Brain microvascular endothelial cell (primary cell): ENCODE measurements around the gene MUC2.

Experiments
- DNase-seq: peaks from one replicate; pipeline ENCODE4 v3.0.0-alpha.2; 2020
- H3K27ac ChIP-seq: fragments of 250-450 bp; sonication (Bioruptor Pico); 2 replicates; pipeline ENCODE4 v1.5.1; 2020; ENCODE audit warnings: mild to moderate bottlenecking, moderate library complexity
- H3K27me3 ChIP-seq: fragments of 250-450 bp; sonication (Bioruptor Pico); replicated peaks from 2 replicates; pipeline ENCODE4 v1.5.1; 2020; ENCODE audit warnings: mild to moderate bottlenecking
- H3K36me3 ChIP-seq: fragments of 250-450 bp; sonication (Bioruptor Pico); replicated peaks from 2 replicates; pipeline ENCODE4 v1.5.1; 2020; ENCODE audit warnings: mild to moderate bottlenecking
- H3K4me3 ChIP-seq: 2 replicates; pipeline ENCODE4 v1.5.1; 2011; ENCODE audit warnings: low read depth, mild to moderate bottlenecking, control low read depth, low read length, moderate library complexity
- in situ Hi-C: cut with HindIII; loops from 2 replicates; pipeline ENCODE4 v1.10.0; 2017; ENCODE audit warnings: low sequenced_read_pairs, low pct_ligation_motif_present
- TF ChIP-seq, protein P1 (sequence below): IDR thresholded peaks from 2 replicates; pipeline ENCODE4 v1.5.1; 2011; ENCODE audit warnings: low read depth, mild to moderate bottlenecking, moderate library complexity, low read length, control low read depth, inconsistent platforms; ENCODE audit errors: missing control alignments

Gene MUC2

DNA sequence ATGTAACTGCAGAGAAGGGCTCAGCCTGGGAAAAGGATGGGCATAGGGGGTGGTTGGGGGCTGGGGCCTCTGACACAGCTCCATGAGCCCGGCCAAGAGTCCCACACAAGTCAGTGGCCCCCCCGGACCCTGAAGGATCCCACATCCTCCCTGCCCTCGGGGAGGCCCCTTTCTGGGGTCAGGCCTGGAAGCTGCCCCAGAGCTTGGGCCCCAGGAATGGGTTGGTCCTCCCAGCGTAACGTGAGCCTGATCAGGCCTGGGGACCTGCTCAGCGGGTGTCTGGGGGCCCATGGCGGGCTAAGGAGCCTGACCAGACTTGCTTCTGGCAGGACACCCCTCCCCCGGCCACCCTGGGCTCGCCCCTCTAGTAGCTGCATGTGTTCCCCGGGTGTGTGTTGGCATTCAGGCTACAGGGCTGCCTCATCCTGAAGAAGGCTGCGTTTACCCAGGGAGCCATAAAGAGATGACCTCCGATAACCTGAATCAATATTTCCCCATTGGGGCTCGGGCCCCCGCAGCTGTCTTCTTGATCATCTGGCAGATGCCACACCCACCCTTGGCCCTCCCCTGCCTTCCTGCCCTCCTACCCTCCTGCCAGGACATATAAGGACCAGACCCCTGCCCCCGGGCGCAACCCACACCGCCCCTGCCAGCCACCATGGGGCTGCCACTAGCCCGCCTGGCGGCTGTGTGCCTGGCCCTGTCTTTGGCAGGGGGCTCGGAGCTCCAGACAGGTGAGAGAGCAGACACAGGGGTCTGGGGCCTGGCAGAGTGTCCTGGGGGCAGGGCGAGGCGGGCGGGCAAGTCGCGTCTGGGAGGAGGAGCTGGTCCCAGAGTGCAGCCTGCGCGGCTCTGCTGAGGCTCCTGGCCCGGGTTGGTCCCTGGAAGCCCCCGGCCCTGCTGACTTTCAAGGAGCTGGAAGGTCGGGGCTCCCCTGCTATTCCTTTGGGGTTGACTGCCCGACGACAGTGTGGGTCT is at the start of gene MUC2:
TSS of gene MUC2 (plus strand) at position 631 of the 978 bp plus-strand sequence.
- Histone ChIP-seq H3K36me3 (no peaks in the 10 kb centered on the region), H3K4me3 (no peak within 1 kb of the TSS), H3K27me3 (no peaks in the 10 kb centered on the region), H3K27ac (no peak within 1 kb of the TSS)
- in situ Hi-C loops = no loop called here
- no peak for DNase-seq
- TF ChIP-seq, protein P1, sequence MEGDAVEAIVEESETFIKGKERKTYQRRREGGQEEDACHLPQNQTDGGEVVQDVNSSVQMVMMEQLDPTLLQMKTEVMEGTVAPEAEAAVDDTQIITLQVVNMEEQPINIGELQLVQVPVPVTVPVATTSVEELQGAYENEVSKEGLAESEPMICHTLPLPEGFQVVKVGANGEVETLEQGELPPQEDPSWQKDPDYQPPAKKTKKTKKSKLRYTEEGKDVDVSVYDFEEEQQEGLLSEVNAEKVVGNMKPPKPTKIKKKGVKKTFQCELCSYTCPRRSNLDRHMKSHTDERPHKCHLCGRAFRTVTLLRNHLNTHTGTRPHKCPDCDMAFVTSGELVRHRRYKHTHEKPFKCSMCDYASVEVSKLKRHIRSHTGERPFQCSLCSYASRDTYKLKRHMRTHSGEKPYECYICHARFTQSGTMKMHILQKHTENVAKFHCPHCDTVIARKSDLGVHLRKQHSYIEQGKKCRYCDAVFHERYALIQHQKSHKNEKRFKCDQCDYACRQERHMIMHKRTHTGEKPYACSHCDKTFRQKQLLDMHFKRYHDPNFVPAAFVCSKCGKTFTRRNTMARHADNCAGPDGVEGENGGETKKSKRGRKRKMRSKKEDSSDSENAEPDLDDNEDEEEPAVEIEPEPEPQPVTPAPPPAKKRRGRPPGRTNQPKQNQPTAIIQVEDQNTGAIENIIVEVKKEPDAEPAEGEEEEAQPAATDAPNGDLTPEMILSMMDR = no peak

DNA sequence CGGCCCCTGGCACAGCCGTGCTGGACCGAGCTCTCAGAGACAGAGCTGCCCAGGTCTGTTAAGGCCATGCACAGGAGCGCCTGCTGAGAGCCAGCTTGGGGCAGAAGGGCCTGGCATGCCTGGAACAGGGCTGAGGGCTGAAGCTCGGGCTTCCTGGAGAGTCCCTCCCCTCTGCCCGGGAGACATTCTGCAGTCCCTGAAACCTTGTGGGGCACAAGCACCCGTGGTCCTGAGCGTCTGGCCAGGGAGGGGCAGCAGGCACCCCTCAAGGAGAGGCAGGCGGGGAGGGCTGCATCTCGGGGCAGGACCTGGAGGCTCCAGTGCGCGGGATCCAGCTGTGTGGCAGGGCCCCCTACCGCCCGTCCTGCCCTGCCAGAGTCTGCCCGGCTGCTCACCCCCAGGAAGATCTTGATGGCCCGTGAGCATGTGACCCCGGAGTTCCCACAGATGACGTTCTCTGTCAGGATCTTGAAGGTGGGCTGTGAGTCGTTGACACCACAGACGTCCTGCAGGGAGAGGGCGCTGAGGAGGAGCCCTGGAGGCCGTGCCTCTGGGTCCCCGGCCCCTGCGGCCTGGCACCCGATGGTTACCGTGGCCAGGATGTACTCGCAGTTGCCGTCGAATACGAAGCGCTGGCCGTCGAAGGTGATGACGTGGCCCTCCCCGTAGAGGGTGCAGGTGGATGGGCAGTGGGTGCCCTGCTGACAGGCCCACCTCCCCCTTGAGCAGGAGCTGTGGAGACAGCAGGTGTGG is 49.1 kb upstream of the MUC2 start:
- Histone ChIP-seq H3K27ac (no peak overlapping the region), H3K4me3 (no peak overlapping the region), H3K27me3 (no peaks in the 10 kb centered on the region), H3K36me3 (no peaks in the 10 kb centered on the region)
- DNase-seq = no peak
- TF ChIP-seq, protein P1 = no peak
- in situ Hi-C loops = loop anchor here (25.0 kb wide), 1 partner anchor 113 kb away; the partner anchor contains the start of gene CHID1

DNA sequence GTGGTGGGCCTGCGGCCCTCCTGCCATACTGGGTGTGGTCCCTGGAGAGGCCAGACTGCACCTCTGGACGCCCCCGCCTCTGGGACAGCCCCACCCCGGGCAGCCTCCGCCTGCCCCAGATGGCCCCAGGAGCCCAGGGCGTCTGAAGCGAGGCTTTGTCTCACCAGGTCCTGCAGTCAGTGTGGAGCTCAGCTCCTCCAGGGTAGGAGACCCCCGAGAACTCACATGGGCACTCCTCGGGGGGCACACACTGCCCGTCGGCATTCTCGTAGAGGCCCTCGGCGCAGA is 48.6 kb upstream of the MUC2 start:
- H3K27ac ChIP-seq = no peak overlapping the region
- no peaks in the 10 kb centered on the region for H3K36me3 ChIP-seq
- TF ChIP-seq, protein P1 = no peak
- H3K27me3 ChIP-seq = no peaks in the 10 kb centered on the region
- in situ Hi-C loops = loop anchor here (25.0 kb wide), 1 partner anchor 114 kb away; the partner anchor contains the start of gene CHID1
- H3K4me3 ChIP-seq = no peak overlapping the region
- DNase-seq = no peak

DNA sequence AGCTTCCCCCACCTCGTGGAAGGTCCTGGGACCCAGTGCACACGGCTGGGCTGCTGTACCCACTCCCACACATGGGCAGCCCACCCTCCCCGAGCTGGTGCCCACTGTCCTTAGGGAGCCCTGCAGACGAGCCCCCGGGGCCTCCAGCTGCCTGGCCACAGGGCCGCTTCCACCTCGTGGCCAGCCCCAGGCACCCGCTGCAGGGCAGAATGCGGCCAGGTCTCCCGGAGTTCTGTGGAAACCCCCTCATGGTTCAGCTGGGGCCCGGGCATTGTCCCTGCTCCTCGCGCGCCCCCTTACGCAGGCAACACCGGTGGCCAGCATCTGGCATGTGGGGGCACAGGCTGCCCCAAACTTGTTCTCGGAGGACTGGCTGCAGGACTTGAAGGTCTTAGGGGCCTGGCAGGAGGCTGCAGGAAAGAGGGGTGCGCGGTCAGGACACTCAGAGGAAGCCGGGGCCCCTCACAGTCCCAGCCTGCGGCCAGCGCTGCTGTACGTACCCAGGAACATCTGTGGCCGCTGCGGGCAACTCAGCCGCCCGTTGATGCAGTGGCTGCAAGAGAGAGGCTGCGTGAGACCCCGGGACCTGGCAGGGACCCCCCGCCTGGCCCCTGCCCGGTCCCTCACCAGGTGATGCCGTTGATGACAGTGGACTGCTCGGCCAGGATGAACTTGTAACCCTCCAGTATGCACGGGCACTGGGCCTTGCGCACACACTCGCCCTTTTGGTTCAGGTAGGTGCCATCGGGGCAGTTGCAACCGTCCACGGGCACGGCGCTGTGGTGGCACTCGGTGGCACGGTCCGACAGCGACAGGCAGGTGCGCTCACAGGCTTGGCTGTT is 47.8 kb upstream of the MUC2 start:
- DNase-seq = no peak

More for the DNA sequence above, 47.8 kb upstream of the MUC2 start:
- TF ChIP-seq, protein P1 = no peak
- Histone ChIP-seq H3K4me3 (no peak overlapping the region), H3K27me3 (no peaks in the 10 kb centered on the region), H3K27ac (no peak overlapping the region), H3K36me3 (no peaks in the 10 kb centered on the region)
- in situ Hi-C loops = loop anchor here (25.0 kb wide), 1 partner anchor 115 kb away; the partner anchor contains the start of gene CHID1
